Heart right ventricle (tissue), 16 donors: Measurements from ENCODE around the gene ZNF254. TPM values are rescaled to one million over a fixed set of nuclear protein-coding genes. Genes with fewer than 3 reads are reported as not detected.

Source experiments
- ATAC-seq, 8 donors: fragments of 200-7000 bp; cut with Tn5 transposase; one replicate each; pipeline ENCODE4 v1.9.1; 2020; ENCODE audit warnings: mild to moderate bottlenecking in 8 of 8, moderate library complexity in 8 of 8, moderate number of reproducible peaks in 1 of 8
- DNase-seq, 2 donors: peaks; one replicate each; pipeline ENCODE4 v3.0.0-alpha.2; 2020
- H3K27ac ChIP-seq, 10 donors: fragments of 200-600 bp; sonication (generic) in 2 of 10; one replicate each; pipeline versions ENCODE4 v1.5.0 to v1.8.0; 2020 to 2022; ENCODE audit warnings: mild to moderate bottlenecking in 3 of 10
- H3K27me3 ChIP-seq, 7 donors: fragments of 200-600 bp; one replicate each; pipeline ENCODE4 v1.8.0; 2021 to 2022; ENCODE audit warnings: mild to moderate bottlenecking in 2 of 7
- H3K36me3 ChIP-seq, 9 donors: fragments of 200-600 bp; sonication (generic) in 1 of 9; one replicate each; pipeline versions ENCODE4 v1.5.0 to v1.8.0; 2020 to 2022; ENCODE audit warnings: mild to moderate bottlenecking in 2 of 9
- H3K4me1 ChIP-seq, 9 donors: fragments of 200-600 bp; sonication (generic) in 1 of 9; one replicate each; pipeline versions ENCODE4 v1.5.0 to v1.8.0; 2020 to 2022; ENCODE audit warnings: mild to moderate bottlenecking in 4 of 9
- H3K4me3 ChIP-seq, 10 donors: fragments of 200-600 bp; sonication (generic) in 2 of 10; one replicate each; pipeline versions ENCODE4 v1.5.0 to v1.8.0; 2020 to 2022; ENCODE audit warnings: mild to moderate bottlenecking in 7 of 10, moderate library complexity in 2 of 10
- H3K9me3 ChIP-seq, 11 donors: fragments of 200-600 bp in 10 of 11; sonication (generic) in 2 of 11; one replicate each; pipeline versions ENCODE4 v1.5.0 to v1.8.0; 2013 to 2022; ENCODE audit warnings: mild to moderate bottlenecking in 2 of 11, control low read depth in 1 of 11, moderate library complexity in 1 of 11
- WGBS, 2 donors: extraction: QIAGEN DNeasy Blood & Tissue Kit; methylation state at CpG; one replicate each; pipeline ENCODE4 v1.1.7; 2013; ENCODE audit warnings: inconsistent platforms in 1 of 2; 5-methylcytosine and 5-hydroxymethylcytosine counted together
- intact Hi-C, 10 donors: fragments of 100-400 bp; cut with DNase I; formaldehyde crosslinking; loops; one replicate each; pipeline versions ENCODE4 v1.11.1 to v1.14.2; 2022
- polyA plus RNA-seq, 2 donors: library from polyadenylated mRNA; stranded (reverse); fragments of 200-250 nt; gene quantifications; one replicate each; pipeline ENCODE4 v1.2.3, GENCODE V29; 2013
- total RNA-seq, 10 donors: library from RNA; stranded (reverse); fragmentation: NEBNext Ultra II Directional in 3 of 10; extraction: Animal tissue kit (Norgen Biotek cat#: 25700) in 3 of 10; gene quantifications; one replicate each; pipeline versions ENCODE4 v1.2.1 to v1.2.4, GENCODE V29; 2021 to 2023
- TF ChIP-seq, protein P1 (sequence below), 9 donors: fragments of 200-600 bp; sonication (generic) in 2 of 9; IDR thresholded peaks; one replicate each; pipeline versions ENCODE4 v1.5.0 to v1.8.0; 2021 to 2022; ENCODE audit warnings: antibody characterized with exemption in 9 of 9, mild to moderate bottlenecking in 5 of 9, moderate library complexity in 1 of 9
- donor health status: Arrhythmogenic right ventricular cardiomyopathy.
- donor health status: ischemic (EF 13 %, LVEDD 7.1; RV severe dilation, severe dysfunction).
- donor health status: healthy with polysubstance abuse.
- donor health status: DM: no; HTN: yes; CAD: no.
- donor health status: DM: no; HTN: no; CAD: no.
- donor health status: ischemic (EF 25% LVEDD 6.9; RV normal size, moderate dysfunction).
- donor health status: ischemic (EF 25% LVEDD 5.7; RV mildly dilated, moderate dysfunction).
- donor health status: healthy.
- donor health status: DM: yes; HTN: yes; CAD: no.
- donor health status: Ischemic cardiomyopathy.
- donor health status: ischemic (EF 35%, LVEDD 5.7; RV mildly dilated, moderate dysfunction).
- donor health status: nonischemic (EF 11% LVEDD 7.7; RV severe dilation, severe dysfunction).
- donor health status: DM: yes; HTN: yes; CAD: no.
- donor health status: PGD.
- donor health status: ischemic (EF 29% LVEDD 5.4; RV normal size, mild dysfunction).
- donor health status: nonischemic (EF 23%, LVEDD 6.1; RV moderate dilation, normal function).

Gene ZNF254
- total and polyA plus RNA-seq, 12 donors = 2.3 to 14.5 (median 11.4) TPM

DNA sequence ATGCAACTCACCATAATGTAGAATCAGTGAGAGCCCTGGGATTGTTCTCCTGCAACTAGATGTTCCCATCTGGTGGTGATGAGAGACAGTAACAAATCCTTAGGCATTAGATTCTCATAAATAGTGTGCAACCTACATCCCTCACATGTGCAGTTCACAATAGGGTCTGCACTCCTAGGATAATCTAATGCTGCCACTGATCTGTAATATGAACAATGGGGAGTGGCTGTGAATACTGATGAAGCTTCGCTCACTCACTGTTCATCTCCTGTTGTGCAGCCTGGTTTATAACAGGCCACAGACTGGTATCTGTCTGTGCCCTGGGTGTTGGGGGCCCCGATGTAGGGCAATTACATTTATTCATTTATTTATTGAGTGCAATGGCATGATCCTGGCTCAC is 86.9 kb downstream of the ZNF254 start:
- peaks cover 0 to 7% (median 0%) of the 10 kb centered on the region in 9 donors for H3K36me3 ChIP-seq
- 95 to 98% methylated on average over 2 of the region's 2 CpGs for WGBS, 2 donors
- H3K27ac ChIP-seq = no peak overlapping the region
- H3K27me3 ChIP-seq = no peaks in the 10 kb centered on the region
- ATAC-seq = no peak
- H3K9me3 ChIP-seq = peaks cover 0 to 90% (median 3%) of the 10 kb centered on the region in 11 donors
- no peak overlapping the region for H3K4me3 ChIP-seq
- no peak for DNase-seq
- H3K4me1 ChIP-seq = no peaks in the 10 kb centered on the region
- intact Hi-C loops = no loop called here
- TF ChIP-seq, protein P1, sequence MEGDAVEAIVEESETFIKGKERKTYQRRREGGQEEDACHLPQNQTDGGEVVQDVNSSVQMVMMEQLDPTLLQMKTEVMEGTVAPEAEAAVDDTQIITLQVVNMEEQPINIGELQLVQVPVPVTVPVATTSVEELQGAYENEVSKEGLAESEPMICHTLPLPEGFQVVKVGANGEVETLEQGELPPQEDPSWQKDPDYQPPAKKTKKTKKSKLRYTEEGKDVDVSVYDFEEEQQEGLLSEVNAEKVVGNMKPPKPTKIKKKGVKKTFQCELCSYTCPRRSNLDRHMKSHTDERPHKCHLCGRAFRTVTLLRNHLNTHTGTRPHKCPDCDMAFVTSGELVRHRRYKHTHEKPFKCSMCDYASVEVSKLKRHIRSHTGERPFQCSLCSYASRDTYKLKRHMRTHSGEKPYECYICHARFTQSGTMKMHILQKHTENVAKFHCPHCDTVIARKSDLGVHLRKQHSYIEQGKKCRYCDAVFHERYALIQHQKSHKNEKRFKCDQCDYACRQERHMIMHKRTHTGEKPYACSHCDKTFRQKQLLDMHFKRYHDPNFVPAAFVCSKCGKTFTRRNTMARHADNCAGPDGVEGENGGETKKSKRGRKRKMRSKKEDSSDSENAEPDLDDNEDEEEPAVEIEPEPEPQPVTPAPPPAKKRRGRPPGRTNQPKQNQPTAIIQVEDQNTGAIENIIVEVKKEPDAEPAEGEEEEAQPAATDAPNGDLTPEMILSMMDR (IDR thresholded peaks at IDR 0.05) = no peak

- H3K9me3 ChIP-seq = peaks cover 0 to 73% (median 3%) of the 10 kb centered on the region in 11 donors
- no peaks in the 10 kb centered on the region for H3K4me1 ChIP-seq
- H3K27ac ChIP-seq = no peak overlapping the region
- ATAC-seq (no peak), DNase-seq (no peak)
- H3K27me3 ChIP-seq = no peaks in the 10 kb centered on the region
- TF ChIP-seq, protein P1 (IDR thresholded peaks at IDR 0.05) = no peak
- 92 to 93% methylated on average over 18 of the region's 18 CpGs for WGBS, 2 donors
- intact Hi-C loops = no loop called here
- H3K36me3 ChIP-seq = no peaks in the 10 kb centered on the region
- H3K4me3 ChIP-seq = no peak overlapping the region
These were observed 90.7 kb downstream of the ZNF254 start for GRCh38 chr19:24177686-24178085.

DNA sequence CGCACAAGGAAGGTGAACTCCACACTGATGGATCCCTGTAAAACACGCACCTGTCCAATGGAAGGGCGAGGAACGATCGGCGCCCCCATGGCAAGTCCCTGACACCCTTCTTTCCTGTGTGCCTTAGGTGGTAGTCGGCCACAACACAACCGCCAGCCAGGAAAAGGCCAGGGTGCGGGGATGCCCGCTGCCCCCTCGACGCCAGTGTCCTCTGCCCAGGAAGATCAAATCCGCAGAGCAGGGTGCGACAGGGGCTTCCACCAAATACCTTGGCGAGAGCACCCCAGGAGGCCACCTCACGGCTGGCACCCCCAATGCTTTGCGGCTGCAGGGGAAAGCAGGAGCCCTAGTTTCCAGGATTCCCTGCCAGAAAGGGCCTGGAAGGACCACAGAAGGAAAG is 91.2 kb downstream of the ZNF254 start:
- Histone ChIP-seq H3K9me3 (peaks cover 0 to 68% (median 3%) of the 10 kb centered on the region in 11 donors), H3K4me3 (no peak overlapping the region), H3K4me1 (no peaks in the 10 kb centered on the region), H3K27me3 (no peaks in the 10 kb centered on the region), H3K27ac (no peak overlapping the region), H3K36me3 (no peaks in the 10 kb centered on the region)
- WGBS, 2 donors = 90 to 96% methylated on average over 16 to 17 of the region's 17 CpGs
- ATAC-seq = peak in 2 of 8 donors; percentile 11 to 38
- intact Hi-C loops = no loop called here
- no peak for DNase-seq
- TF ChIP-seq, protein P1 (IDR thresholded peaks at IDR 0.05) = no peak

Other genes starting within 250 kb of the ZNF254 start
- under 1 TPM; 0.15 to 0.85 (median 0.45) TPM for gene ZNF726, start 172.3 kb upstream of the ZNF254 start, total RNA-seq
- under 1 TPM; 0.30 to 0.44 TPM for gene ZNF726, start 172.3 kb upstream of the ZNF254 start, polyA plus RNA-seq